Astrocyte of the cerebellum (primary cell): Measurements from ENCODE around the gene STOM.
"Not testable (repeated sequence)": the region's sequence is repeated elsewhere in the genome, so short reads cannot be mapped to it uniquely, and the experiment has no call there.

Experiments
- DNase-seq: peaks from one replicate; pipeline ENCODE4 v3.0.0-alpha.2; 2011; ENCODE audit warnings: low read depth
- H3K4me3 ChIP-seq: 2 replicates; pipeline ENCODE4 v1.5.1; 2011; ENCODE audit warnings: mild to moderate bottlenecking, low read depth, low read length, moderate library complexity
- CTCF ChIP-seq: IDR thresholded peaks from 2 replicates; pipeline ENCODE4 v1.5.1; 2012; ENCODE audit warnings: low read length, low read depth, moderate library complexity, mild to moderate bottlenecking; ENCODE audit errors: missing control alignments
- in situ Hi-C: cut with HindIII; loops from 2 replicates; pipeline ENCODE4 v1.10.0; 2017; ENCODE audit warnings: low sequenced_read_pairs

STOM gene

GRCh38 chr9:121294151-121294743 lies 75.8 kb downstream of the STOM start:
- DNase-seq = no peak
- no peak for TF ChIP-seq CTCF
- no peak overlapping the region for H3K4me3 ChIP-seq
- in situ Hi-C loops = no loop called here

GRCh38 chr9:121292801-121293241 lies 77.2 kb downstream of the STOM start:
- in situ Hi-C loops = no loop called here
- no peak for TF ChIP-seq CTCF
- no peak overlapping the region for H3K4me3 ChIP-seq

GRCh38 chr9:121292051-121292450 lies 78.0 kb downstream of the STOM start:
- no peak overlapping the region for H3K4me3 ChIP-seq
- in situ Hi-C loops = no loop called here
- no peak for TF ChIP-seq CTCF
- DNase-seq = no peak

More at GRCh38 chr9:121292801-121293241, 77.2 kb downstream of the STOM start:
- DNase-seq = no peak

- DNase-seq, H3K4me3 ChIP-seq, in situ Hi-C loops: not testable (repeated sequence)
Observed at GRCh38 chr9:121291536-121291935, 78.5 kb downstream of the STOM start.

- TF ChIP-seq CTCF = no peak
- in situ Hi-C loops = no loop called here
- no peak for DNase-seq
- H3K4me3 ChIP-seq = no peak overlapping the region
Observed at GRCh38 chr9:121289772-121290370, 80.2 kb downstream of the STOM start.

GRCh38 chr9:121289026-121289771 lies 80.9 kb downstream of the STOM start:
- no peak for DNase-seq
- in situ Hi-C loops = no loop called here
- H3K4me3 ChIP-seq = no peak overlapping the region
- TF ChIP-seq CTCF = no peak
